Epidermal melanocyte (primary cell): Measurements from ENCODE around the gene DLL4.
A peak's percentile ranks its signal among the peaks of the same experiment; 100 is the strongest.

Experiments used
- DNase-seq: peaks from one replicate; pipeline ENCODE4 v3.0.0; 2011; ENCODE audit warnings: low spot score; ENCODE audit not compliant: insufficient read length

DLL4 gene

DNA sequence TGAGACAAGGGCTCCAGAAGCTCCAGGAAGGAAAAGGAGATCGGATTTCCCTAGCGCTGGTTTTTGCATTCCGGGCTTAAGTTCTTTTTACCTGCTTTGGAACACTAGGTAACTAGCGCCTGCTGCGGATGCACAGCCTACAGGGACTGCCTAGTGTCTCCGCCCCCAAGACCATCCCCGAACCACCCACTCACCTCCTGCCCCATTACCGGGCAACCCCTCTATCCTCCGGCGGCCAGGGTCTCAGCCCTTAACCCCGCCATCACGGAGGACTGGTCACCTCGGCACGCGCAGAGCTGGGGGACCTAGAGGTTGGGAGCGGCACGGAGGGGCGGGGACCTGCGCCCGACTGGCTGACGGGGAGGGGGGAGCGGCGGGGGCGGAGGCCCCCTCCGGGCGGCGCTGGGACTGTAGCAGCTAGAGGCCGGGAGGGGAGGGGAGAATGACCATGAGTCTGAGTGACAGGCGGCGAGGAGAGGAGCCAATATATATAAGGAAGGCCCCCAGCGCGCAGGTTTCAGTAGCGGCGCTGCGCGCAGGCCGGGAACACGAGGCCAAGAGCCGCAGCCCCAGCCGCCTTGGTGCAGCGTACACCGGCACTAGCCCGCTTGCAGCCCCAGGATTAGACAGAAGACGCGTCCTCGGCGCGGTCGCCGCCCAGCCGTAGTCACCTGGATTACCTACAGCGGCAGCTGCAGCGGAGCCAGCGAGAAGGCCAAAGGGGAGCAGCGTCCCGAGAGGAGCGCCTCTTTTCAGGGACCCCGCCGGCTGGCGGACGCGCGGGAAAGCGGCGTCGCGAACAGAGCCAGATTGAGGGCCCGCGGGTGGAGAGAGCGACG lies at the start of gene DLL4:
Gene DLL4, plus strand, starts transcription at position 520 of the 839 bp plus-strand sequence. CDS start 329 bp downstream, outside the sequence.
- no peak for DNase-seq

- DNase-seq: no peak
These were observed 49.5 kb upstream of the DLL4 start for GRCh38 chr15:40879609-40880008.

DNA sequence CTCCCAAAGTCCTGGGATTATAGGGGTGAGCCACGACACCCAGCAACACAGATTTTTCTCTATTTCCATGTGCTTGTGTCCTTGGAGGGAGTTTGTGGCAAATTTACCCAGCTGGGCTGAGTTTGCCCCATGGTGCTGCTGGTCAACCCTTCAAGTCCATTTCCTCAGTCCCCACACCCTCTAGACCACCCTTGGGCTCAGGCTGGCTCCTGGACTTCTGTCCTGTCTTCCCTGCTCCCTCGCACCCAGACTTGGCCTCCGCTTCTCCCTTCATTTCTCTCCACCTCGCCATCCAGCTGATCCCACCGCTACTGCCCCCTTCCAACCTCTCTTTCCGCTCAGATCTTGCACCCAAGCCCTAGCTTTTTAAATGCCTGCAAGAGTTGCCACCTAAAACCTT lies 47.8 kb upstream of the DLL4 start:
- no peak for DNase-seq

- DNase-seq: no peak
These were observed 42.6 kb upstream of the DLL4 start for GRCh38 chr15:40886586-40886985.

DNA sequence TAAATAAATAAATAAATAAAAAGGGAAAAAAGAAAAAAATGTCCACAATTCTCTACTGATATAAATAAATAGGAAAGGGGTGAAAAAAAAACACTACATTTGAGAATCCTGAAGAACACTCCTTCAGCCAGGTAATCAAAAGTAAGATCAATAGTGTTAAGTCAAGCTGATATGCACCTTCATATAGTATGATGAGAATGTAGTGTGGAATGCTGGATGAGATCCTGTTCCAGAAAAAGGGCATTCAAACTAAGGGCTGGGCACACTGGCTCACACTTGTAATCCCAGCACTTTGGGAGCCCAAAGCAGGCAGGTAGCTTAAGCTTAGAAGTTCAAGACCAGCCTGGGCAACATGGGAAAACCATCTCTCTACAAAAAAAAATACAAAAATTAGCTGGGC lies 40.0 kb upstream of the DLL4 start:
- no peak for DNase-seq

- DNase-seq: no peak
These were observed 38.0 kb upstream of the DLL4 start for GRCh38 chr15:40891138-40891537.

DNA sequence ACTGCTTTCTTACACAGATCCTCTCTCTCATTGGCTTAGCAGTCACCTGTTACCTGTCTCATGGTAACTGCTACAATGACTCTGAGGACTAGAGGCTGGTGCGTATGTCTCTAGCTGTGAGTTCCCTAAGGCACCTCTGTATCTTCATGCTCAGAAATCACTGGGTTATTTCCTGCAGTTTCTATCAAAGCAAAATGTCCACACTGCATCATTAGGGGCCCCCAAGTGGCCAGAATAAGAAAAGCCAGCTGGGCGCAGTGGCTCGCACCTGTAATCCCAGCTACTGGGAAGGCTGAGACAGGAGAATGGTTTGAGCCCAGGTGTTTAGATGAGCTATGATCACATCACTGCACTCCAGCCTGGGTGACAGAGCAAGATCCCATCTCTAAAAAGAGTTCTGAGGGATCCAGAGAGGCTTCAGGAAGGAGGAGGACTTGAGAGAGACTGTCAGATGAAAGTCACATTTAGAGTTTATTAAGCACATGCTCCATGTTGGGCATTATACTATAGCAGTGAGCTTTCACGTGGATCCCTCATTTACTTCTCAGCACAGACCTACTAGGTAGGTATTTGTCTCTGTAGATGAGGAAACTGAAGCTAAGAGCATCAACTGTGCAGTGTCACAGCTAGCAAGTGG lies 37.2 kb upstream of the DLL4 start:
- no peak for DNase-seq

GRCh38 chr15:40892447-40893012 lies 36.6 kb upstream of the DLL4 start:
- DNase-seq: no peak

DNA sequence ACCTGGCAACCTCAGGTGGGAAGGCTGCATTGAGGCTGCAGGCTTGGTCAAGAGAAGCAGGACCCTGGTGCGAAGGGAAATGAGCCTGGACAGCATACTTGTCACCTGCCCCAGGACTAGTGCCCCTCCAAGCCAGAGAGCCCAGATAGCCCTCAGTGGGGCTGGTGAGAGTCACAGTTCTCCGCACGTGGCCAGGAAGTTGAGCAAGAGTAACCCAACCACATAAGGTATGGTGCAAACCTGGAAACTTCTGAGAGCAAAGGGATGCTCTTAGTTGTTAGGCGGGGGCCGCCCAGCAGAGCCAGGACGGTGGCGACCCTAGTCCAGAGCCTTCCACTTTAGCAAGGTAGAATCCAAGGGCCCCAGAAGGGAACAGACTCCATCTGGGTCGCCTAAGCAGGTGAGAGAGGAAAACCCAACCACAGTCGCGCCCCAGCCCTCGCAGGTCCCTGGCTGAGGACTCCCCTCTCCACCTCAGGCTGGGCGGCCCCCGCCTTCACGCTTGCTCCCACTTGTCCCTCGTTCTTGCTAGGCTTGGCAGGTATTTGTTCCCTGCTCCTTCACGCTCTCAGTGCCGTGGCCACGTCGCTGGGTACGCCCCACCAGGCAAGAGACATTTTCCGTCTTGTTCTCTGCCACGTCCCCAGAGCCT lies 36.0 kb upstream of the DLL4 start:
- no peak for DNase-seq

DNA sequence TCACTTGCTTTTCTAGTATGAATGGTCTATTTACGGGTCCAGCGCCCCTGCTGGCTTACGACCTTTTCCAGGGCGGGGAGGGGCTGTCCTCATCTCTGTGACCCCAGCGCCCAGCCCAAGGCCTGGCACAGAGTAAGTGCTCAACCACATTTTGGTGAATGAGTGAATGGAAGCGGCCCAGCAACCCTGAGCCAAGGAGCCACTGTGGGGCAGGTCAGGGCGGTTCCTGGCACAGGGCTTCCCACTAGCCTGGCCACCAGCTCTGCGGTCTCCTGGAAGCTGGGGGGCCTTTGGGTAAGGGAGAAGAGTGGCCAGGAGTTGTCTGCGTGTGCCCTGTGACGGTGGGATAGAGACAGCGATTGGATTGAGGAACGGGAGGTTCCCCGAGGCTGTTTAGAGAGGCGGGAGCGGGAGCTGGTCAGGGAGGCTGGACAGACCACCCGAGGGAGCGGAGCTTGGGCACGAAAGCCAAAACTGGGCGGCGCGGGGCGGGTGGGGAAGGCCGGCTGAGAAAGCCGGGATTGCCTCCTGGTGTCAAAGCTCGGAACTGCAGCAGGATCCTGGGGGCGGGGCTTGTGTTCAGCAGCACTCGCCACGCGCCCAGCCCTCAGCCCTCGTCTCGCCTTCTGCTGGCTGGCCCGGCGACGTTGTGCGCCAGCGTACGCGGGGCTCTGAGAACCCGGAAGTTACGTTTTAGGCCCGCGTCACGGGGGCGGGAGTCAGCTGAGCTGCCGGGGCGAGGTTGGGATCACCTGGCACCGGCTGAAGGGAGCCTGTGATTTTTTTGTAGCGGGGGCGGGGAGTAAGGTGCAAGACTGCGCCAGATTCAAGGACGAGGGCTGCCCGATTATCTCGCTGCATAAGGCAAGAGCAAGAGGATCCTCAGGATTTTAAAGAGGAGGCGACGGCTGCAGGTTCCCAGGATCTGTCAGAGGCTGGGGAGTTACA lies 35.1 kb upstream of the DLL4 start, which contains the start of gene VPS18:
Gene VPS18, plus strand, starts transcription at position 718 of the 948 bp plus-strand sequence. CDS start 319 bp downstream, outside the sequence.
- DNase-seq: peak; percentile 76

DNA sequence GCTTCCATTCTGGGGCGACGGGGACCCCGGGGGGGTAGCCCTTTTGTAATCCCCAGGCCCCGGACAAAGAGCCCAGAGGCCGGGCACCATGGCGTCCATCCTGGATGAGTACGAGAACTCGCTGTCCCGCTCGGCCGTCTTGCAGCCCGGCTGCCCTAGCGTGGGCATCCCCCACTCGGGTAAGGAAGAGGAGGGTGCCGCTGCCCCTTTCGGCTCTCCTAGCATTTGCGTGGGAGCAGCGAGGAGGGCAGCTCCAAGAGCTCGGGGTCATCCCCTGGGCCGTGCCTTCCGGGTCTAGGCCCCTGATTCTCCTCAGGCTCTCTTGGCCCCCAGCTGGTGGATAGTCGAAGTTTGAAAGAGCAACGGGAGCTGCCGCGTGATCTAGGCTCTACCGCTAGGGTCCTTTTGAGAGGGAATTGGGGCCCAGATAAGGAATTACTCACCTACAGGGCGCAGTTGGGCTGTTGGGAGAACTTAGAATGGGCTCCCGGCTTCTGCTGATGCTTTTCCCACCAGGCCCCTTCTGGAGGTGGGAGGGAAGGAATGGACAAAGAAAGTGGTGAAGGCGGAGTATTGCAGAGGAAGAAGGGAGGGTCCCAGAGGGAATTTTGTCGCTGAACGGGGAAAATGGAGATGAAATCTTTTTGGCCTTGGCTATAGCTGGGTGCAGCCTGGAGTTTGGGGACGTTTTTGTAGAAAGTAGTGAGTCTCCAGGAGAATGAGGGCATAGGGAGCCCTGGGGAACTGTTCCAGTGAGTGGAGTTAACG lies 34.3 kb upstream of the DLL4 start:
- DNase-seq: peak; percentile 61

DNA sequence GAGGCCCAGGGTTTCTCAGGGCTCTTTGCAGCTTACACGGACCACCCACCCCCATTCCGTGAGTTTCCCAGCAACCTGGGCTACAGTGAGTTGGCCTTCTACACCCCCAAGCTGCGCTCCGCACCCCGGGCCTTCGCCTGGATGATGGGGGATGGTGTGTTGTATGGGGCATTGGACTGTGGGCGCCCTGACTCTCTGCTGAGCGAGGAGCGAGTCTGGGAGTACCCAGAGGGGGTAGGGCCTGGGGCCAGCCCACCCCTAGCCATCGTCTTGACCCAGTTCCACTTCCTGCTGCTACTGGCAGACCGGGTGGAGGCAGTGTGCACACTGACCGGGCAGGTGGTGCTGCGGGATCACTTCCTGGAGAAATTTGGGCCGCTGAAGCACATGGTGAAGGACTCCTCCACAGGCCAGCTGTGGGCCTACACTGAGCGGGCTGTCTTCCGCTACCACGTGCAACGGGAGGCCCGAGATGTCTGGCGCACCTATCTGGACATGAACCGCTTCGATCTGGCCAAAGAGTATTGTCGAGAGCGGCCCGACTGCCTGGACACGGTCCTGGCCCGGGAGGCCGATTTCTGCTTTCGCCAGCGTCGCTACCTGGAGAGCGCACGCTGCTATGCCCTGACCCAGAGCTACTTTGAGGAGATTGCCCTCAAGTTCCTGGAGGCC lies 29.5 kb upstream of the DLL4 start:
- DNase-seq: no peak

- DNase-seq: no peak
These were observed 28.7 kb upstream of the DLL4 start for GRCh38 chr15:40900256-40901052.

- DNase-seq: no peak
These were observed 28.1 kb upstream of the DLL4 start for GRCh38 chr15:40901053-40901443.

- DNase-seq: no peak
These were observed 26.3 kb upstream of the DLL4 start for GRCh38 chr15:40902605-40903561.

GRCh38 chr15:40904552-40905201 lies 24.5 kb upstream of the DLL4 start:
- DNase-seq: no peak
